GDM1 (cell line): ENCODE data around the gene CLDN9.

ENCODE experiments used
- DNase-seq: peaks from one replicate; lab custom pipeline; 2025; lab: John Stamatoyannopoulos, UW

Gene CLDN9

GRCh38 chr16:3019594-3020246, 7.0 kb downstream of the CLDN9 start:
- no peak for DNase-seq

- peak; percentile 76 for DNase-seq
Measured at GRCh38 chr16:3020247-3020603, 7.5 kb downstream of the CLDN9 start, which contains the start of gene TNFRSF12A. TSS of gene TNFRSF12A (plus strand) at chr16:3020368. CDS start at chr16:3020398, 30 bp downstream.

- DNase-seq = no peak
Measured at GRCh38 chr16:3020604-3021448, 8.1 kb downstream of the CLDN9 start.

- DNase-seq = peak; percentile 53
Measured at GRCh38 chr16:3021449-3022207, 8.9 kb downstream of the CLDN9 start.

- no peak for DNase-seq
Measured at GRCh38 chr16:3022208-3022683, 9.5 kb downstream of the CLDN9 start.

GRCh38 chr16:3022684-3023414, 10.1 kb downstream of the CLDN9 start:
- DNase-seq = peak; percentile 14

GRCh38 chr16:3023415-3023668, 10.6 kb downstream of the CLDN9 start:
- no peak for DNase-seq

- DNase-seq = peak; percentile 96
Measured at GRCh38 chr16:3023669-3024478, 11.2 kb downstream of the CLDN9 start, which contains the start of the genes HCFC1R1 and THOC6. TSS of gene HCFC1R1 (minus strand) at chr16:3023942. CDS start at chr16:3023941, 1 bp downstream. TSS of gene THOC6 (plus strand) at chr16:3024035. CDS start at chr16:3024327, 292 bp downstream.

- DNase-seq = no peak
Measured at GRCh38 chr16:3025032-3026002, 12.6 kb downstream of the CLDN9 start.

GRCh38 chr16:3026003-3026378, 13.3 kb downstream of the CLDN9 start:
- no peak for DNase-seq

GRCh38 chr16:3026609-3027488, 14.1 kb downstream of the CLDN9 start:
- DNase-seq = no peak

GRCh38 chr16:3027489-3027795, 14.7 kb downstream of the CLDN9 start:
- no peak for DNase-seq

- DNase-seq = peak; percentile 81
Measured at GRCh38 chr16:3027983-3028715, 15.4 kb downstream of the CLDN9 start.

- DNase-seq = no peak
Measured at GRCh38 chr16:3028716-3029319, 16.1 kb downstream of the CLDN9 start.

- DNase-seq = no peak
Measured at GRCh38 chr16:3029491-3030221, 16.9 kb downstream of the CLDN9 start.

GRCh38 chr16:3030222-3031212, 17.8 kb downstream of the CLDN9 start:
- no peak for DNase-seq
